Right kidney (tissue), 1 donor: Measurements from ENCODE around the gene ARL15.
"Not testable (repeated sequence)": the region's sequence is repeated elsewhere in the genome, so short reads cannot be mapped to it uniquely, and the experiment has no call there.

ENCODE experiments used
- DNase-seq: peaks from one replicate; pipeline ENCODE4 v3.0.0-alpha.2; 2016

Gene ARL15

DNA sequence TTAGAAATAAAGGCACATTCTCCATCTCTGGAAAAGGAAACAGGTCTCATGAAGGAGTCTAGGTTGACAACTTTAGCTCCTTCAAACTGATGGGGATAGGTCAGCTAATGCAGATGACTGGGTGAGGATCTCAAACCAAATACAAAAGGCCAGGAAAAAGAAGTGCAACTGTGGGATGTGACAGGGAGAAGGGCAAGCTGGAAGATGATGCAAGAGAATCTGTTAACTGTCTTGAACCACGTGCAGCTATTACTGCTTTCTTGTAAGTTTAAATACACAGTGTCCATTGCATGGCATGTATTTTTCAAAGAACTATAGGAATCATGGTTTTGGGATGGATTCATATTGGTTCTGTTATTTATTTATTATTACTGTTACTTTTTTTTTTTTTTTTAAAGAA, 418.1 kb downstream of the ARL15 start:
- DNase-seq: no peak

- no peak for DNase-seq
Observed at GRCh38 chr5:53891159-53891558, 419.2 kb downstream of the ARL15 start.

DNA sequence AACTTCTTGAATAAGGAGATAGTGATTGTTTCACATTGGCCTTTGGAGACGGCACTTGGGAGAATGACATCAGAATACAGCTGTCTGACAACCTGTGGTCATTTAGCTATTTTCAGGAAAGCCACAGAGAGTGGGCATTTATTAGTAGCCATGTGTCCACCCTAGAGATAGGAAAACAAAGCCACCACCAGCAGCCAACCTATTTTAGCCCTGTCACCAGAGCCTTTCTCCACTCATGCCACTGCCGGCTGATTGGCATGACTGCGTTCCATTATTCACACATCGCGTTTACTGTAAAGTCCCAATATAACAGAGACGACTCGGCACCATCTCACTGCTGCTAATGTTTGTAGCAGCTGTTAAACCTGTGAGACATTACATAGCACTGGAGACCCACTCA, 419.9 kb downstream of the ARL15 start:
- DNase-seq: no peak

DNA sequence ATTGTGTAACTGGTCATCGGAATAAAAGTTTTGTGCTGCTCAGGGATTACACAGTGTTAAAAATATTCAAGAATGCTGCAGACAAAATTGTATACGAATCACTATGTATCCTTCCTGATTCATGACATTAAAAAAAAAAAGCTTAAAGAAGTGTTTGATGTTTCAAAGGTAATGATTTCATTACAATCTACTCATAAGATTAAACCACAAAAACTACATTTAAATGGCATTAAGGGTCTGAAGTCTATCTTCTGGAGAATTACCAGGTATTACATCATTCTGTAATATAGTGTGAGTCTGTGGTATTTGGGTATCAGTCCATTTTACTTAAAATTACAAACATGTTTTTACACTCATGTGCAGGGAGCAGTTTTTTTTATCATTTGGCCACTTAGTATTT, 425.5 kb downstream of the ARL15 start:
- DNase-seq: no peak

GRCh38 chr5:53884417-53884816, 426.0 kb downstream of the ARL15 start:
- no peak for DNase-seq

DNA sequence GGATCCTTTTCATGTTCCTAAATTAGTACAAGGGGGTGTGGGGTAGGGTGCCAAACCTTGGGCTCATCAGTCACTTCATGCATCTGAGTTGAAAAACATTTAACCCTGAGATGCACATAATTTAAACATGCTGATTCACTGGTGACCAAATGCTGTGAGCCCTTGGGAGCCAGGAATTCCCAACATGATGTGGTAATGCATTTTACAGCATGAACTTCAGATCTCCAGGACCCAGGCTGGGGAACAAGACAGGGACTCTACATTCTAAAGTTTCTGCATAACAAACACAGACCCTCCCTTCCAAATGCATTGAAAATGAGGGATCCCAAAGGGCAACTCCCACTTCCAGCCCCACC, 427.7 kb downstream of the ARL15 start:
- DNase-seq: no peak

GRCh38 chr5:53882006-53882675, 428.2 kb downstream of the ARL15 start:
- no peak for DNase-seq

DNA sequence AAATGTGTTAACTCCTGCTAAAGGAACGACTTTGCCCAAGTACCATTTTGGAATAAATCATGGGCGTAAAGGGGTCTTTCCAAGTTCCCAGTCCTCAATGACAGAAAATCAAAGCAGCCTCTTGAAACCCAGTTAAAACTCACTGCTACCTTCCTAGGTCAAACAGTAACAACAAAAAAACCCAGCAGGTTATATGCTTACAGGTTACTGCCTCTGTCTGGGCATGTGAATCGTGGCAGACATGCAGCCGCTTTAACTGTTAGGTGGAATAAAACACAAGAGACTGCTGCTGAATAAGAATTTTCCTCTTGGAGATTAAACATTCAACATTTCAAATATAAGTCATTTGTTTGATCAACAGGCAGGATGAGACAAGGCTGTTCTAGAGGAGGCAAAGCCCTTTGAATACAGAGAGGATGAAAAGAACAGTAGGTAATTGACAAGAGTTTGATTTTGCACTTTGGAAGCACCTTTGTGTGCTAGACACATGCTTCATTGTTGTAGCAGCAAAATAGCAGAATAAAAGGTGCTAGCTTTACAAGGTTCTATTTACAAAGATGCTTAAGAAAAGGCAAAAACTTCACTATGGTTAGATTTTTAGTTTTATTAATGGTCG, 430.6 kb downstream of the ARL15 start:
- DNase-seq: no peak

DNA sequence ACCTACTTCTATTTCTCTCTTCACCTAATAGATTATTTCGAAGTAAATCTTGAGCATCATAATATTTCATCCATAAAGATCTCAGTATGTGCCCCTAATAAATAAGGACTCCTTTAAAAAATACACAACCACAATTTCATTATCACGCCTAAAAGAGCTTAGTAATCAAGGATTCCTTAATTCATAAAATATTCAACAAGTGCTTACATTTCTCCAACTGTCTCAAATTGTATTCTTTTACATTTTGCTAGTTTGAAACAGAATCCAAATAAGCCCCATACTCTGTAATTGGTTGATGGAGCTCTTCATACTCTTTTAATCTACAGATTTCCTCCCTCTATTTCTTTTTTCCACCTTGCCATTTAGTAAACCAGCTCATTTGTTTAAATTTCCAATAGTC, 432.4 kb downstream of the ARL15 start:
- no peak for DNase-seq

DNA sequence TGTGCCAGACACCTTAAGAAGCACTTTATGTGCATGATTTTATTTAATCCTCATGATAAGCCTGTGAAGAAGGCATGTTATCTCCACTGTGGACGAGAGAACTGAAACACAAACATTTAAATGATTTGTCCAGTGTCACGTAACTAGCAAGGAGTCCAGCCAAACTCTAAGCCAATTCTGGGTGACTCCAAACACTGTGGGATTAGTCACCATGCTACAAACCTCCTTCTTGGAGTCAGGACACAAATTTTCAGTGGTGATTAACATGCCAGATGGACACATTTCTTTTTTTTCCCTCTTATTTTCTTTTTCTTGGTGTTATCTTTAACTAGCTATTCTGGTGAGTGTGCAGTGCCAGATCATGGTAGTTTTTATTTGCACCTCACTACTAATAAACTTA, 433.1 kb downstream of the ARL15 start:
- no peak for DNase-seq

- DNase-seq: no peak
Observed at GRCh38 chr5:53874409-53874808, 436.0 kb downstream of the ARL15 start.

- no peak for DNase-seq
Observed at GRCh38 chr5:53873235-53873634, 437.1 kb downstream of the ARL15 start.

DNA sequence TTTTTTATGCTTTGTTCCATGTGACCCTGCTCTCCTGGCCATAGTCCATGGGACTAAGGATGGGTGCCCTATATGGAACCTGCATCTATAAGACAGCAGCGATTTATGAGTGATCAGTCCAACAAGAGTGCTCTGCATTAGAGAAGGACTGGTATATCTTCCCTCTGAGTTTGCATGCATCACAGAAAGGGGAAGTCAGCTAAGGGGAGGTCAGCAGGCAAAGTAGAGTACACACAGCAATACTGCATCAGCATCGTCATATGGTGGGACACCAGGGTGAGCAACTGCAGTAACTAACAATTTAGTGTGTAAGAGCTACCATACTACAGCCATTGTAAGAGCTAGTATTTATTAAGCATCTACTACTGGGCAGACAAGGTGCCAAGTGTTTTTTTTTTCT, 438.6 kb downstream of the ARL15 start:
- DNase-seq: no peak

GRCh38 chr5:53871050-53871449, 439.3 kb downstream of the ARL15 start:
- no peak for DNase-seq

GRCh38 chr5:53858700-53859456, 451.5 kb downstream of the ARL15 start:
- DNase-seq: no peak

DNA sequence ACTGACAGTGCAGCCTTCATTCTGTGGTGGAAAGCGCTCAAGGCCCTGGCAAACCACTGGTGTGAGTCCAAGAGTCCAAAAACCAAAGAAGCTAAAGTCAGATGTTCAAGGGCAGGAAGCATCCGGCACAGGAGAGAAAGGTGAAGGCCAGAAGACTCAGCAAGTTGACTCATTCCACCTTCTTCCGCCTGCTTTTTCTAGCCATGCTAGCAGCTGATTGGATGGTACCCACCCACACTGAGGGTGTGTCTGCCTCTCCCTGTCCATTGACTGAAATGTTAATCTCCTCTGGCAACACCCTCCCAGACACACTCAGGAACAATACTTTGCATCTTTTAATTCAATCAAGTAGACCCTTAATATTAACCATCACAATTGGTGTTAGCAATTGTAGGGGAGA, 453.9 kb downstream of the ARL15 start:
- no peak for DNase-seq

GRCh38 chr5:53836851-53837430, 473.4 kb downstream of the ARL15 start:
- not testable (repeated sequence) for DNase-seq

DNA sequence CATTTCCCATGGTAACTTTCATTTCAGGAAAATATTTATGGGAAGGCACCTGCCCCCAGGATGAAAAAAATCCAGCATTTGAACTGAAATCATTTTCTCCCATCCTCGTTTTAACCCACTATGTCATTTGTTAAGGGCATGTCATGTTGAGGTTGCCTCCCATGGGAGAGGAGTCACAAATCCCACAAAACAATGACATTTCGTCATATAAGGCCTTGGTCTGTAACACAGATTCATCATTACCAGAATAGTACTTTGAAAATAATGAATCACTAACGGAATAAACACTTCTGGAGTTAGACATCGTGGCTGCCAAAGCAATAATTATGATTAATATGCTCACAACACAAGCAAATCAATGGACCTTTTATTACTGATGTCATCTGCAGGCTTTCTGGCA, 475.9 kb downstream of the ARL15 start:
- DNase-seq: no peak
